Erythroblast (primary cell): ENCODE results near the gene FOXN4.

Source experiments
- GATA1 ChIP-seq: IDR thresholded peaks from 2 replicates; pipeline ENCODE4 v1.6.1; 2011; ENCODE audit warnings: low read depth, mild to moderate bottlenecking, control low read depth, low read length, moderate library complexity
- POLR2A ChIP-seq: IDR thresholded peaks from 2 replicates; pipeline ENCODE4 v1.6.1; 2011; ENCODE audit warnings: mild to moderate bottlenecking, low read length

DNA sequence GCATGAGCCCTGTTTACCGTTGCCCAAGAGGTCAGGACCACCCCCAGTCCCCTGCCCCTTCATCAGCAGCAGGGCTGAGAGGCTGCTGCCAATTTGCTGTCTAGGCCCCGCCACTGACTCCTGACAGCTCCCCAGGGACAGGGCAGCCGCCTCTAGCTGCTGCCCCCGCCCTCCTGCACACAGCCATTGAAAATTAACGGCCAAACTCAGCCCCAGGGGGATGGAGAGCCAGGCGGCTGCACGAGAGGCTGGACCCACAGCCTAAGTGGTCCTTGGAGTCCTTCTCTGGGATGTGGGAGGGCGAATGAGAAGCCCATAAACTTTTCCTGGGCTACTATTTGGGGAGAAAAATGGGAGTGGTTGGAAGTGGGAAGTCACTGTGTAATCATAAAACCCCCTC lies 4.6 kb downstream of the FOXN4 start:
- no peak for TF ChIP-seq POLR2A
- no peak for TF ChIP-seq GATA1
